HG02610 (cell line): ENCODE data around the gene NQO1.

Experiments
- ATAC-seq: cut with Tn5 transposase; IDR thresholded peaks from one replicate; pipeline ENCODE4 v1.9.1; 2021; ENCODE audit warnings: mild to moderate bottlenecking, moderate library complexity; ENCODE audit not compliant: unreplicated experiment

NQO1 gene

GRCh38 chr16:69707920-69708683, 18.3 kb downstream of the NQO1 start:
- no peak for ATAC-seq

- no peak for ATAC-seq
Measured at GRCh38 chr16:69706975-69707340, 19.4 kb downstream of the NQO1 start.

DNA sequence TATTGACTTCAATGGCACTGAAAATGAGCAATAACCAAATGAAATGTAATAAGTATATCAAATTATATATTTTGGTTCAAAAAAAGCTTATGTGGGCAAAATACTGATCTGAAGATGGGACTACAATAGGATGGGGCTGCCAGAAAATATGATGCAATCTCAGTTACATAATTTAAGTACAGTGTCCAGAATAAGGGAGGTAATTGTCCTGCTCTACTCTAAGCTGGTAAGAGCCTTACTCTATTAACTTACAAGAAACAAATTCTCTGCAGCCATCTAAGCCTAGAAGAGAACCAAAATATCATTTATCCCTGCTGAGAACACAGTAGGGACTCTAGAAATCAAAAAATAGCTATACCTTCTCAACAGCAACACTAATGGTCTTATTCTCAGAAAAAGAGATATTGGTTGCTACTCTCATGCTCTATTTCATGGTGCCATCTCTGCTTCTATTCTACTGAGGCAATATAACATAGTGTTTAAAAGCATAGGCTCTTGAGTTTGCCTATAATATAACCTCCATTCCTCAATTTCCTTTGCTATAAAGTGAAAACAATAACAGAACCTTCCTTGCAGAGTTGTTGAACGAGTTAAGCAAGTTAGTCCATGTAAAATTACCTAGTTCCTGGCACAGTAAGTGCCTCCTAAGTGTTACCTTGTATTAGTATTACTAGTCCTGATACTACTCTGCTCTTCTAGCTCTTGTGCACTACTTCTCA, 19.9 kb downstream of the NQO1 start:
- ATAC-seq: no peak

GRCh38 chr16:69703638-69704037, 22.7 kb downstream of the NQO1 start:
- no peak for ATAC-seq

GRCh38 chr16:69701866-69702265, 24.5 kb downstream of the NQO1 start:
- ATAC-seq: no peak

GRCh38 chr16:69701452-69701851, 24.9 kb downstream of the NQO1 start:
- no peak for ATAC-seq

GRCh38 chr16:69699915-69700314, 26.4 kb downstream of the NQO1 start:
- ATAC-seq: no peak

DNA sequence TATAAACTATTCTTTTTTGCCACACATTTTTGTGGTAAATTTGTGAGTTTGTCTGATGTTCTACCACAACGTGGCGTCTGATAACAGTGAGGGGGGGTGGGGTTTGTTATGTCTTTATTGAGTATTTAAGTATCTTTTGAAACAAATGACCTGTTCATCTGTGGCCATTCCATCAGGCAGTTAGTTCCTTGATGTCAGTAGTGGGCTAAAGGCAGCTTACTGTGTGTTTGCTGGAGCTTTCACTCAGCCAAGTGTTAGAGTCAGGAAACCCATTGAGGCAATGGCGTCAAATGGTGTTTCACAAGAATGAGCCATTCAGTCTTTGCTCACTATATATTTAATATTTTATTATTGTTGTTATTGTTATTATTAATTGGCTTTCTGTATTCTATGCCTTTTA, 28.0 kb downstream of the NQO1 start:
- ATAC-seq: no peak

- ATAC-seq: no peak
Measured at GRCh38 chr16:69693916-69694315, 32.4 kb downstream of the NQO1 start.

- no peak for ATAC-seq
Measured at GRCh38 chr16:69691980-69692911, 34.1 kb downstream of the NQO1 start.

GRCh38 chr16:69688589-69688988, 37.8 kb downstream of the NQO1 start:
- no peak for ATAC-seq

DNA sequence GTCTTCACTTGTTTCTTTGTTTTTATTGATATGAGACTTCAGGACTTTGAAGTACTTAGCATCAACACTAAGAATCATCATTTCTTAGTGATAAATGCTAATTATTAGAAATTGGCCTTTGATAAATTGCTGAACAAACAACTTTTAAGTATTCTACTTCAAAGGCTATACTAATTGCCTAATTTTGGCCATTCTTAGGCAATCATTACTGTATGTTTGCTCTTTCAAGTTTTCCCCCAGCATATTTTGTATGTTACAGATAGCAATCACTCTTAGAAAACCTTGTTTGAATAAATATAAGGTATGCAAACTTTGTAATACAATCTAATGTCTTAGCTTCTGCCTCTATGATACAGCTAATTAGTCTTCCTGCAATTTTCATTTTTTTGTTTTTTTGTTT, 46.0 kb downstream of the NQO1 start:
- no peak for ATAC-seq

DNA sequence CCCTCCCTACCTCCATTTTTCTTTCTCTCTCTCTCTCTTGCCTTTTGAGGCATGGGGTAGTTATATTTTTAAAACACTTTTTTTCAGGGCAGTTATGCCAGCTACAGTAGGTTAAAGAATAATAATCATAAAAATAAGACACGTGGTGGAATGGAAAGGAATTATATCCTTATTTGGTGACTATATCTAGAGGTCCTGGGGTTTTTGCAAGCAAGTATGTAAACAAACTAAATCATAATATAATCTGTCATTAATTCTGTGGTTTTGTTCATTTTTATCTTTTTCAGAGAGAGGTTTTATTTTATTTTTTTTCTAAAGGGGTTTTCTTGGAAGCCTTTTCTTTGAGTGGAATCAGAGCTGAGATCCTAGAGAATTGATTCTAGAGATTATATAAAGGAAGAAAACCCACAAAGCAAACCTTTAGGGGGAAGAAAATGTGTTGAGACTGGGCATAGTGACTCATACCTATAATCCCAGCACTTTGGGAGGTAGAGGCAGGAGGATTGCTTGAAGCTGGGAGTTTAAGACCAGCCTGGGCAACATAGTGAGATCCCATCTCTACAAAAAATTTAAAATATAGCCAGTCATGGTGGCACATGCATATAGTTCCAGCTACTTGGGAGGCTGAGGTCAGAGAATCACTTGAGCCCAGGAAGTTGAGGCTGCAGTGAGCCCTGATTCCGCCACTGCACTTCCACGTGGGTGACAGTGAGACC, 53.2 kb downstream of the NQO1 start:
- ATAC-seq: no peak

GRCh38 chr16:69672315-69672997, 53.9 kb downstream of the NQO1 start:
- ATAC-seq: no peak

DNA sequence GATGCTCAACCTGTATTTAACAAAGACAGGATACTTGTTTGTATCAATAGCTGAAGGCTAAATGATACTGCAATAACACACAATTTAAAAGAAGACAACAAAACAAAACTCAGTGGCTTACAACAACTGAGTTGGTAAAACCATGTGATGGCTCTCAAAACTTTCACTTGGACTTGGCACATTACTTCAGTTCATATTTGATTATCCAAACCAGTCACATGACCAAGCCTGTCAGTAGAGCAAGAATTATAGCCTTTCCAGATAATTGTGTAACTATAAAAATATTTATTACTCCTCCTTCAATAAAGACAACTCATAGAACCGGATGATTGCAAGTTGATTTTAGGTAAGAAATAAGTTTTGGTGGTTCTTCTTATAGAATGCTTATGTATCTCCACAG, 56.8 kb downstream of the NQO1 start:
- ATAC-seq: no peak

DNA sequence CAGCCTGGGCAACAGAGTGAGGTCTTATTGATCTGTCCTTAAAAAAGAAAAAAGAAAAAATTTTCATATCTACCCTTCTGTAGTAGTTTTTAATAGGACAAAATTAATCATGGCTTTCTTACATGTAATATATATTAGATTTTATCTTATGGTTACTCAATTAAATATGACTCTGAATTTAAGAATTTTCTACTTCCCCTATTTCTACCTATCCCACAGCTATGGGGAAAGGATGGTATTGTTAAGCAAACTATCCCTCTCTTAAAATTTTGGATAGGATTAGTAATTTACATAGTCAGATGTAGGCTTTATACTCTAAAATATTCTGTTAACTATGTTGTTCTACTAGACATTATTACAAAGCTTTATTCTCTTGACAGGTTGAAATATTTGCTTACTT, 62.5 kb downstream of the NQO1 start:
- no peak for ATAC-seq

DNA sequence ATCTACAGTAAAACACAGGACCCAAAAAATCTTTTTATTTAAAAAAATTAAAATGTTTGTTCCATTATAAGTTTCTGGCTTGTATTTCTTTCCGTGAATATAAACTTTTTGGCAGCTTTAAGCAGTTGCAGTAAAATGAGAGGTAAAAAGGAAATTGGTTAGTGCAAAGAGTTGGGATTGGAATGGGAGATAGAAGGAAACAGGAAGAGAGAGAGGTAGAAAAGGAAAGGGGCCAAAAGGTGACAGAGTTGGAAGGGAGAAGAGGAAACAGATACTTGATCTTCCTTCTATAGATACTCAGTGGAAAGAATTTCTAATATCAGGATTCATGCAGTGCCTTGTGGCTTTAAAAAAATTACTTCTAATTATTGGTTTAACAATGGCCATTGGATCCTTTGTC, 63.5 kb downstream of the NQO1 start:
- no peak for ATAC-seq

- no peak for ATAC-seq
Measured at GRCh38 chr16:69660166-69660565, 66.2 kb downstream of the NQO1 start.
